Prostate gland (tissue), 2 donors: ENCODE results near the gene KRT27.

Experiments used
- CTCF ChIP-seq, 4 experiments: fragments of 200-600 bp in 2 of 4; fragments of 450-650 bp in 2 of 4; sonication (generic) in 2 of 4; IDR thresholded peaks; 1 replicate in 3 of 4; 2 replicates in 1 of 4; pipeline ENCODE4 v1.5.1; 2016 to 2019; ENCODE audit warnings: antibody characterized with exemption in 4 of 4, mild to moderate bottlenecking in 2 of 4, moderate library complexity in 2 of 4
- POLR2A ChIP-seq: fragments of 450-650 bp; IDR thresholded peaks from one replicate; pipeline ENCODE4 v1.6.1; 2016; ENCODE audit warnings: antibody characterized with exemption, mild to moderate bottlenecking
- POLR2AphosphoS5 ChIP-seq: sonication (generic); formaldehyde crosslinking; IDR thresholded peaks from one replicate; pipeline ENCODE4 v1.6.1; 2017; ENCODE audit warnings: antibody characterized with exemption

DNA sequence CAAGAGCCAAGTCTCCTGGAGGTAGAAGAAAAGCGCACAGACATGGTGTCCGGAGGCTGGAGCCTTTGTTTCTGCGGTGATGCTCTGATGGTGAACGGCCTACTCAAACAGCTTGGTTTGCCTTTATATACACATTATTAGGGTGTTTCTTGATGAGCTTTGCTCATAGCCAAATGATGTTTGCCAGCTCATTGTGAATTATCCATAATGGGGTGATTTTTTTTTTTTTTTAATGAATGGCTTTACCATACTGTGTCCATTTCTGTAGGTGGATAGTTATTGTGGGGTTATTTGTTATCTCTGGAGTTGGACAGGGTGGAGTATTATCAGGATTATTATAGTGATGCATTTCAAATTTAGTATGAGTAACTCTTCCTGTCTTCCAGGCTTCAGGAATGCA is at the start of gene KRT27:
- TF ChIP-seq CTCF (IDR thresholded peaks at IDR 0.05) (no peak), POLR2A (no peak), POLR2AphosphoS5 (no peak)
